ENCODE measurements around the gene PIAS2.
"Not testable (repeated sequence)": the region's sequence is repeated elsewhere in the genome, so short reads cannot be mapped to it uniquely, and the experiment has no call there.

The PIAS2 gene

GRCh38 chr18:46832849-46833248, 84.5 kb downstream of the PIAS2 start:
- DNase-seq (ENCODE audit: low read depth in 2 of 2) = no peak

- DNase-seq (ENCODE audit: low read depth in 2 of 2) = not testable (repeated sequence)
These were observed 84.9 kb downstream of the PIAS2 start for GRCh38 chr18:46832422-46832821.

- DNase-seq (ENCODE audit: low read depth in 2 of 2) = no peak
These were observed 85.9 kb downstream of the PIAS2 start for GRCh38 chr18:46831434-46831833.

GRCh38 chr18:46830633-46831032, 86.7 kb downstream of the PIAS2 start:
- no peak for DNase-seq (ENCODE audit: low read depth in 2 of 2)

- DNase-seq (ENCODE audit: low read depth in 2 of 2) = no peak
These were observed 87.4 kb downstream of the PIAS2 start for GRCh38 chr18:46829947-46830346.

- no peak for DNase-seq (ENCODE audit: low read depth in 2 of 2)
These were observed 87.8 kb downstream of the PIAS2 start for GRCh38 chr18:46829531-46829930.

- DNase-seq (ENCODE audit: low read depth in 2 of 2) = no peak
These were observed 95.2 kb downstream of the PIAS2 start for GRCh38 chr18:46821856-46822711.

- DNase-seq (ENCODE audit: low read depth in 2 of 2) = no peak
These were observed 96.4 kb downstream of the PIAS2 start for GRCh38 chr18:46820863-46821262.

- DNase-seq (ENCODE audit: low read depth in 2 of 2) = no peak
These were observed 101.6 kb downstream of the PIAS2 start for GRCh38 chr18:46815661-46816060.

- DNase-seq (ENCODE audit: low read depth in 2 of 2) = no peak
These were observed 102.9 kb downstream of the PIAS2 start for GRCh38 chr18:46814399-46814798.

- no peak for DNase-seq (ENCODE audit: low read depth in 2 of 2)
These were observed 105.0 kb downstream of the PIAS2 start for GRCh38 chr18:46812311-46812710.

GRCh38 chr18:46810481-46811000, 106.8 kb downstream of the PIAS2 start:
- DNase-seq (ENCODE audit: low read depth in 2 of 2) = no peak

GRCh38 chr18:46809145-46809544, 108.2 kb downstream of the PIAS2 start:
- DNase-seq (ENCODE audit: low read depth in 2 of 2) = no peak

GRCh38 chr18:46795945-46796344, 121.4 kb downstream of the PIAS2 start:
- not testable (repeated sequence) for DNase-seq (ENCODE audit: low read depth in 2 of 2)

- DNase-seq (ENCODE audit: low read depth in 2 of 2) = no peak
These were observed 122.7 kb downstream of the PIAS2 start for GRCh38 chr18:46794607-46795006.

- DNase-seq (ENCODE audit: low read depth in 2 of 2) = no peak
These were observed 123.7 kb downstream of the PIAS2 start for GRCh38 chr18:46793565-46793964.

GRCh38 chr18:46789088-46789487, 128.2 kb downstream of the PIAS2 start:
- DNase-seq (ENCODE audit: low read depth in 2 of 2) = no peak

- DNase-seq (ENCODE audit: low read depth in 2 of 2) = no peak
These were observed 129.6 kb downstream of the PIAS2 start for GRCh38 chr18:46787674-46788073.

- DNase-seq (ENCODE audit: low read depth in 2 of 2) = no peak
These were observed 144.9 kb downstream of the PIAS2 start for GRCh38 chr18:46772357-46772756.

GRCh38 chr18:46771141-46771540, 146.2 kb downstream of the PIAS2 start:
- DNase-seq (ENCODE audit: low read depth in 2 of 2) = no peak

GRCh38 chr18:46770708-46771107, 146.6 kb downstream of the PIAS2 start:
- DNase-seq (ENCODE audit: low read depth in 2 of 2) = no peak

GRCh38 chr18:46768166-46768921, 149.0 kb downstream of the PIAS2 start:
- DNase-seq (ENCODE audit: low read depth in 2 of 2) = no peak

GRCh38 chr18:46767217-46767616, 150.1 kb downstream of the PIAS2 start:
- no peak for DNase-seq (ENCODE audit: low read depth in 2 of 2)
